ENCODE measurements around the gene NOD1. TPM values are rescaled to one million over a fixed set of nuclear protein-coding genes. Genes with fewer than 3 reads are reported as not detected.
A peak's percentile ranks its signal among the peaks of the same experiment; 100 is the strongest.

NOD1 gene
- total RNA-seq, 4 donors from 2014 or later, result 14.9 to 50.4 (median 31.8) TPM

GRCh38 chr7:30453921-30454320 is 24.7 kb downstream of the NOD1 start:
- WGBS, 2 donors, result 59 to 68% methylated on average over 3 of the region's 3 CpGs
- no peak overlapping the region for H3K4me3 ChIP-seq
- no peaks in the 10 kb centered on the region for H3K9me3 ChIP-seq
- DNase-seq (ENCODE audit: low spot score in 2 of 2), result no peak
- TF ChIP-seq POLR2A (IDR thresholded peaks at IDR 0.05), result no peak
- no peak for TF ChIP-seq CTCF (IDR thresholded peaks at IDR 0.05)
- TF ChIP-seq EP300 (IDR thresholded peaks at IDR 0.05), result peak in 1 of 2 donors; percentile 13
- H3K36me3 ChIP-seq, result peaks cover 0 to 83% (median 5%) of the 10 kb centered on the region in 3 donors
- no peaks in the 10 kb centered on the region for H3K27me3 ChIP-seq
- H3K4me1 ChIP-seq, result peaks cover 0 to 38% (median 7%) of the 10 kb centered on the region in 4 donors
- peak overlapping the region in 1 of 4 donors; percentile 31 for H3K27ac ChIP-seq

GRCh38 chr7:30453016-30453415 is 25.6 kb downstream of the NOD1 start:
- Histone ChIP-seq H3K4me3 (no peak overlapping the region), H3K27me3 (no peaks in the 10 kb centered on the region), H3K36me3 (peaks cover 0 to 92% (median 5%) of the 10 kb centered on the region in 3 donors), H3K9me3 (no peaks in the 10 kb centered on the region), H3K27ac (no peak overlapping the region), H3K4me1 (peaks cover 0 to 29% (median 5%) of the 10 kb centered on the region in 4 donors)
- TF ChIP-seq EP300 (IDR thresholded peaks at IDR 0.05), result no peak
- TF ChIP-seq POLR2A (IDR thresholded peaks at IDR 0.05), result no peak
- no peak for TF ChIP-seq CTCF (IDR thresholded peaks at IDR 0.05)
- WGBS, 2 donors, result 90 to 91% methylated on average over 8 of the region's 8 CpGs
- DNase-seq (ENCODE audit: low spot score in 2 of 2), result no peak

DNA sequence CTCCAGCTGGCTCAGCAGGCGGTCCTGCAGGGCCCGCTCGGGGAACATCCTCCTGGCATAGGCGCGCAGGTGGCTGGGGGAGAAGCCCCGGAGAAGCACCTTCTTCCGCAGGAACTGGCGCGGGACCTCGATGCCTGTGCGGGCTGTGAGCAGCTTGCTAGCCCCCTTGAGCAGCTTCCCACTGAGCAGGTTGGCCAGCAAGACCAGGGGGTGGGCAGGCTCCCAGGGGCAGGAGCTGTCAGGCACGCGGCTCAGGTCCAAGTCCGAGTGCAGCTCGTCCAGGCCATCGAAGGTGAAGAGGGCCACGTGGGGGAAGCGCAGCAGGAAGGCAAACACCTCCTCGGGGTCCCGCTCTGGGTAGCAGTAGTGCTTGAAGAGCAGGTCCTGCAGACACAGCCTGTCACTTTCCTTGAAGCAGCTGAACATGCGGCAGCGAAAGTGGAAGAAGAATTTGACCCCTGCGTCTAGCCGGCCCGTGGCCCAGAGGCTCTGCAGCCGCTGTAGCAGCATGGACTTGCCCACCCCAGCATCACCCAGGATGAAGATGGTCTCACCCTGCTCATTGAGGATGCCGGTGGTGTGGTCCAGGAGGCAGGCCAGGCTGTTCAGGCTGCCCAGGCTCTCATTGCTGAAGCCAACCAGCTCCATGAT is 26.2 kb downstream of the NOD1 start:
- DNase-seq (ENCODE audit: low spot score in 2 of 2), result no peak
- no peak overlapping the region for H3K4me3 ChIP-seq
- no peak for TF ChIP-seq CTCF (IDR thresholded peaks at IDR 0.05)
- TF ChIP-seq POLR2A (IDR thresholded peaks at IDR 0.05), result no peak
- H3K4me1 ChIP-seq, result peaks cover 0 to 22% (median 2%) of the 10 kb centered on the region in 4 donors
- H3K36me3 ChIP-seq, result peaks cover 0 to 98% (median 5%) of the 10 kb centered on the region in 3 donors
- H3K9me3 ChIP-seq, result no peaks in the 10 kb centered on the region
- H3K27ac ChIP-seq, result no peak overlapping the region
- 91 to 94% methylated on average over 20 to 27 of the region's 27 CpGs for WGBS, 2 donors
- no peaks in the 10 kb centered on the region for H3K27me3 ChIP-seq

DNA sequence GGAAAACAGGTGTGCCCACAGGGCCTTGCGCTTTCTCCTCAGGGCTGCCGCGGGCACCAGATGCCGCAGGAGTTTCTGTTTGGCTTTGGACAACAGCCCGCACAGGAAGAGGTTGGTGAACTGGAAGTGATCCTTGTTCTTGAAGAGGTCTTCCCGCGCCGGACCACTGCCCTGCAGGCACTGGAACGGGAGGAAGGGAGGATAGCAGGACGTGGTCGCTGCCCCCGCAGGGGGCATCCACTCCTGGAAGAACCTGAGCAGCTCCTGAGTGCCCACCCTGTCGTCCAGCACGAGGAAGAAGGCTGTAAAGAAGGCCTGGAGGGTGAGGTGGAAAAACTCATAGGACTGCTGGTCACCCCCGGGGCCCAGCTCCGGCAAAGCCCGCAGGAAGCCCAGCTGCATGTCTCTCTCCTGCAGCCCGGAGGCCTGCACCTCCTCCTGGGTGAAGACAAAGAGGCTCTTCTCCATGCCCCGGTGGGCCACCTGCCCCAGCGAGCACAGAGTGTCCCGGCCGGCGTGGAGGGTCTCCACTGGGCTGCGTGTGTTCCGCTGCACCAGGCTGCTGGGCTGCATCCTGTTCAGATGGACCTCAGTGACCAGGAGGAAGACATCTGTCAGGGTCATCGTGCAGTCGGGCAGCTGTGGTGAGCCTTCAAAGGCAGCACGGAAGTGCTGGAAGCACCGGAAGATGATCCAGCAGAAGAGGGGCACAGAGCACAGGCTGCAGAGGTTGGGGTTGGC is 26.9 kb downstream of the NOD1 start:
- 83 to 92% methylated on average over 19 to 20 of the region's 29 CpGs for WGBS, 2 donors
- H3K4me1 ChIP-seq, result peaks cover 0 to 17% (median 0%) of the 10 kb centered on the region in 4 donors
- H3K9me3 ChIP-seq, result no peaks in the 10 kb centered on the region
- TF ChIP-seq EP300 (IDR thresholded peaks at IDR 0.05) (no peak), POLR2A (IDR thresholded peaks at IDR 0.05) (no peak), CTCF (IDR thresholded peaks at IDR 0.05) (no peak)
- H3K4me3 ChIP-seq, result no peak overlapping the region
- H3K27ac ChIP-seq, result no peak overlapping the region
- DNase-seq (ENCODE audit: low spot score in 2 of 2), result no peak
- no peaks in the 10 kb centered on the region for H3K27me3 ChIP-seq
- H3K36me3 ChIP-seq, result peaks cover 0 to 100% (median 5%) of the 10 kb centered on the region in 3 donors

- H3K4me3 ChIP-seq, result no peak overlapping the region
- no peaks in the 10 kb centered on the region for H3K9me3 ChIP-seq
- H3K36me3 ChIP-seq, result peaks cover 0 to 100% (median 5%) of the 10 kb centered on the region in 3 donors
- H3K4me1 ChIP-seq, result peaks cover 0 to 17% (median 0%) of the 10 kb centered on the region in 4 donors
- H3K27ac ChIP-seq, result peak overlapping the region in 2 of 4 donors; percentile 23 to 62
- 92% methylated on average over 19 of the region's 22 CpGs for WGBS, 2 donors
- no peaks in the 10 kb centered on the region for H3K27me3 ChIP-seq
- DNase-seq (ENCODE audit: low spot score in 2 of 2), result no peak
- no peak for TF ChIP-seq POLR2A (IDR thresholded peaks at IDR 0.05)
- TF ChIP-seq CTCF (IDR thresholded peaks at IDR 0.05), result no peak
- TF ChIP-seq EP300 (IDR thresholded peaks at IDR 0.05), result no peak
Measured at GRCh38 chr7:30450983-30451497, 27.5 kb downstream of the NOD1 start.

Data from tibial nerve (tissue), 4 donors.